ENCODE data around the gene SKIDA1.

Gene SKIDA1

DNA sequence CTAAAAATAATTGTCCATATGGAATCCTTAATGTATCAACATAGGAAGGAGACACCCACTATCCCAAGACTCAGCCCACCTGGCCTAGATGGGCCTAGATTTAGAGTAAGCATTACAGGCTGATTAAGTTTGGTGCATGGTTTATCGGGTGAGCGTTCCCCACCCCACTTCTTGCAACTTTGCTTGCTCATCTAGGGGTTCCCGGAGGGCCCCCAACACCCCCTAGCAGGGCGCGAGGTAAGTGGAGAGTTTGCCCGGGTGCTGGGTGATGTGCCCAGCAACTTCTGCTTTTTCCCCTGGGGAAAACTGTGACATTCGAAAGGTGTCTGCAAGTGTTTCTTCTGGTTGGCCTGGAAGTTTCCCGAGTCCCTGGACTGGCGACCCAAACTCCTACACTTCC, 31.7 kb downstream of the SKIDA1 start:
- H3K4me3 ChIP-seq (ENCODE audit: low read depth, low read length): peak overlapping the region; percentile 89
- TF ChIP-seq, protein P1, sequence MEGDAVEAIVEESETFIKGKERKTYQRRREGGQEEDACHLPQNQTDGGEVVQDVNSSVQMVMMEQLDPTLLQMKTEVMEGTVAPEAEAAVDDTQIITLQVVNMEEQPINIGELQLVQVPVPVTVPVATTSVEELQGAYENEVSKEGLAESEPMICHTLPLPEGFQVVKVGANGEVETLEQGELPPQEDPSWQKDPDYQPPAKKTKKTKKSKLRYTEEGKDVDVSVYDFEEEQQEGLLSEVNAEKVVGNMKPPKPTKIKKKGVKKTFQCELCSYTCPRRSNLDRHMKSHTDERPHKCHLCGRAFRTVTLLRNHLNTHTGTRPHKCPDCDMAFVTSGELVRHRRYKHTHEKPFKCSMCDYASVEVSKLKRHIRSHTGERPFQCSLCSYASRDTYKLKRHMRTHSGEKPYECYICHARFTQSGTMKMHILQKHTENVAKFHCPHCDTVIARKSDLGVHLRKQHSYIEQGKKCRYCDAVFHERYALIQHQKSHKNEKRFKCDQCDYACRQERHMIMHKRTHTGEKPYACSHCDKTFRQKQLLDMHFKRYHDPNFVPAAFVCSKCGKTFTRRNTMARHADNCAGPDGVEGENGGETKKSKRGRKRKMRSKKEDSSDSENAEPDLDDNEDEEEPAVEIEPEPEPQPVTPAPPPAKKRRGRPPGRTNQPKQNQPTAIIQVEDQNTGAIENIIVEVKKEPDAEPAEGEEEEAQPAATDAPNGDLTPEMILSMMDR (IDR thresholded peaks at IDR 0.05; ENCODE audit: borderline replicate concordance, insufficient read depth, low read depth, low read length): no peak

DNA sequence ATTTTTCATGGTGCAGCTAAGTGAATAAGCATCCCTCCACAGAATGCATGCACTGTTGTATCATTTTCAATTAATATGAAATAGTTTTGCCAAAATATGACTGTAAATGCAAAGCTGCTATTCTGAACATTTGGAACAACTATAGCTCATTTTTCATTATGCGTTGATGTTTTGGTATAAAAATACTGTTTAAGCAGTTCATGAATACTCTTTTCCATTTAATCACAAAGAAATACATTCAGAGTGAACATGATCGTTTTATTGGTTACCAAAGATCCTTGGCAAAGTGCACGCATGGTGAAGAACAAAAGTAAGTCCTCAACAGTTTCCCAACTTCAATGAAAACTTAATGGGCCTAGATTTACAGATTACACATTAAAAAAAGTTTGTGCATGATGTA, 33.1 kb downstream of the SKIDA1 start:
- TF ChIP-seq, protein P1 (IDR thresholded peaks at IDR 0.05; ENCODE audit: borderline replicate concordance, insufficient read depth, low read depth, low read length): no peak
- no peak overlapping the region for H3K4me3 ChIP-seq (ENCODE audit: low read depth, low read length)

DNA sequence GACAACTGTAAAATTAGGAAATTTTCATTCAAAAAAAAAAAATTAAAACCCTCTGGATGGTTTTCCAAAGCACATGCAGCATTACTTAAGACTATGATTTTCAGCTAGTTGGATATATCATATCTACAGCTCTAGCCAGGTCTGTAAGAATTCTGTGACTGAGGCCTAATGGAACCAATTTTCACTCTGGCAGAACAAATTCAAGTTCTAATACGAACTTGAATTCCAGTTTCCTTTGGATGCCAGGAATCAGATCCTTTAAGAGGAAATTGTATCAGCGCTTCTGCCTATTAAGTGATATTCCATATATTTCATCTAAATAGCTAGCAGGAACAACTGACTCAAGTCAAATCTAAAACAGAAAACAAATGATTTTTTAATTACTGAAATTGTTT, 34.8 kb downstream of the SKIDA1 start:
- H3K4me3 ChIP-seq (ENCODE audit: low read depth, low read length): no peak overlapping the region
- TF ChIP-seq, protein P1 (IDR thresholded peaks at IDR 0.05; ENCODE audit: borderline replicate concordance, insufficient read depth, low read depth, low read length): no peak

DNA sequence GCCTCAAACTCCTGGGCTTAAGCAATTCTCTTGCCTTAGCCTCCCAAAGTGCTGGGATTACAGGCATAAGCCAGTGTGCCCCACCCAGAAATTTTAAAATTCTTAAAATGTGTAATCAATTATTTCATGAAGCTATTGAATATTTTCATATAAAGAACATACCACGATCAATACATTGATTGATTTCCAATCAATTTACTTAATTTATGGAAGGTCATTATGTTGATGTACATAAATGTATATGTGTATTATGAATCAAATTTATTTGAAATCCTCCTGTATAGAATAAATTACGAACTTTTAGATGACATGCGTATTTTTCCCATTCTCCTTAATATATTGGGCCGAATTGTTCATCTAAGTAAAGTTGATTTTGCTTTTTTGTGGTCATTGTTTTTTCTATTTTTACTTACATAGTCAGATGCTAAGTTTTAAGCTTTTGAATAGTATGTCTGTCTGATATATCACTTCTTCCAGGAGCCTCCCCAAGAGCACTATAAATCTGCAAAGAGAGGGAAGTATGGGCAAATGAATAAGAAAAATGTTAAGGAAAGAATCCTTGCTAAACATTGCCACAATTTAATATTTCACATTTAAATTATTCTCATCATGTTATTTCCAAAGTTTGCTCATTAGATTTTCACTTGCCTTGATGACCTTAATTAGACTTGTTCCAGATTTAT, 35.3 kb downstream of the SKIDA1 start:
- H3K4me3 ChIP-seq (ENCODE audit: low read depth, low read length): no peak overlapping the region
- TF ChIP-seq, protein P1 (IDR thresholded peaks at IDR 0.05; ENCODE audit: borderline replicate concordance, insufficient read depth, low read depth, low read length): no peak

DNA sequence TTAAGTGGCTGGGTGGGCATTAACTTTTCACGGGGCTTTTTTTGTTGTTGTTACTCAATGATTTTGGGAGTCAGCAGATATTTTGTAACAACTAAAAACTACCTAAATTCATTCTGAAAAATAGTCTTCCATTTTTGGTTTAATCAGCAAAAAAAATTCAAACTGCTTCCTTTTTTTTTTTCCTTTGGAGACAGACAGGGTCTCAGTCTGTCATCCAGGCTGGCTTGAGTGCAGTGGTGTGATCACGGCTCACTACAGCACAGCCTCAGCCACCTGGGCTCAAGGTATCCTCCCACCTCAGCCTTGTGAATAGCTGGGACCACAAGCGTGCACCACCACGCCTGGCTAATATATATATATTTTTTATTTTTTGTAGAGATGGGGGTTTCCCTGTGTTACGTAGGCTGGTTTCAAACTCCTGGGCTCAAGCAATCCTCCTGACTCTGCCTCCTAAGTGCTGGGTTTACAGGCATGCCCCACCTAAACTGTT, 36.5 kb downstream of the SKIDA1 start:
- TF ChIP-seq, protein P1 (IDR thresholded peaks at IDR 0.05; ENCODE audit: borderline replicate concordance, insufficient read depth, low read depth, low read length): no peak

DNA sequence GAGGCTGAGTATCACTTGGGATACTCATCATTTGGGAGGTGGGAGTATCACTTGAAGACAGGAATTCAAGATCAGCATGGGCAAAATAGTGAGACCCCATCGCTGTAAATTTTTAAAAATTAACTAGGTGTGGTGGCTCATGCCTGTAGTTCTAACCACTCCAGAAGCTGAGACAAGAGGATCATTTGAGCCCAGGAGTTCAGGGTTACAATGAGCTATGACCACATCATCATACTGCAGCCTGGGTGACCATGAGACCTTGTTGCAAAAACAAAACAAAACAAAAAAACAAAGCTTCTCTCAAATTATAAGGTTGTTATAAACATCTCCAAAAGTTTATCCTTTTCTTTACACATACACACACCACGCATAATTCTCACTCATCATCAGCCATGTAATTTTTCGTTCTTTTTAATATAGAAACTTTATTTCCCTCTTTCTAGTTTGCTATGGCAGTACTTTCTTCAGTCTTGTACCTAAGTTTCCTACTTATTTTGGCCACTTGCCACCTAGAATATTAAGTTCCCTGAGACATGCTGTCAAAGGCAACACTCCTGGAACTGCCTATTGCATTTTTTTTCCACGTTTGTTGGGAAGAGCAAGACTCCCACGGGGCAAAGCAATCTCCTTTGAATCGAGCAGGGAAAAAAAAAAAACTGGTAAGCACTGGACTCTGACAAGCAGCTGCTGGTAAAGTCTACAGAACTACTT, 37.1 kb downstream of the SKIDA1 start:
- TF ChIP-seq, protein P1 (IDR thresholded peaks at IDR 0.05; ENCODE audit: borderline replicate concordance, insufficient read depth, low read depth, low read length): no peak
- no peak overlapping the region for H3K4me3 ChIP-seq (ENCODE audit: low read depth, low read length)

More for the DNA sequence above, 36.5 kb downstream of the SKIDA1 start:
- no peak overlapping the region for H3K4me3 ChIP-seq (ENCODE audit: low read depth, low read length)
